Smooth muscle cell (in vitro differentiated cells): Measurements from ENCODE around the gene TMEM132C. TPM values are rescaled to one million over a fixed set of nuclear protein-coding genes. Genes with fewer than 3 reads are reported as not detected.

ENCODE experiments used
- DNase-seq: peaks from one replicate; lab custom pipeline; 2025; ENCODE audit not compliant: unreplicated experiment; lab: John Stamatoyannopoulos, UW
- H2AFZ ChIP-seq: fragments of 200-600 bp; sonication (generic); 2 replicates; pipeline ENCODE4 v1.6.0; 2016; ENCODE audit warnings: antibody characterized with exemption, low read depth, mild to moderate bottlenecking
- H3F3A ChIP-seq: fragments of 200-600 bp; sonication (generic); 2 replicates; pipeline ENCODE4 v1.6.0; 2017; ENCODE audit warnings: antibody characterized with exemption, low read depth
- H3K27ac ChIP-seq: fragments of 200-600 bp; sonication (generic); 2 replicates; pipeline ENCODE4 v1.5.1; 2016; ENCODE audit warnings: low read depth, mild to moderate bottlenecking
- H3K27me3 ChIP-seq: fragments of 200-600 bp; sonication (generic); 2 replicates; pipeline ENCODE4 v1.6.1; 2016; ENCODE audit warnings: low read depth, mild to moderate bottlenecking
- H3K36me3 ChIP-seq: fragments of 200-600 bp; sonication (generic); 2 replicates; pipeline ENCODE4 v1.5.1; 2016; ENCODE audit warnings: low read depth
- H3K4me1 ChIP-seq: fragments of 200-600 bp; sonication (generic); 2 replicates; pipeline ENCODE4 v1.5.1; 2016; ENCODE audit warnings: low read depth
- H3K4me2 ChIP-seq: fragments of 200-600 bp; sonication (generic); 2 replicates; pipeline ENCODE4 v1.6.0; 2016; ENCODE audit warnings: mild to moderate bottlenecking
- H3K4me3 ChIP-seq: fragments of 200-600 bp; sonication (generic); 2 replicates; pipeline ENCODE4 v1.5.1; 2016; ENCODE audit warnings: mild to moderate bottlenecking
- H3K79me2 ChIP-seq: fragments of 200-600 bp; sonication (generic); 2 replicates; pipeline ENCODE4 v1.6.0; 2016; ENCODE audit warnings: low read depth, mild to moderate bottlenecking
- H3K9ac ChIP-seq: fragments of 200-600 bp; sonication (generic); 2 replicates; pipeline ENCODE4 v1.6.0; 2016; ENCODE audit warnings: low read depth
- H3K9me3 ChIP-seq: fragments of 200-600 bp; sonication (generic); replicated peaks from 2 replicates; pipeline ENCODE4 v1.5.1; 2016; ENCODE audit warnings: low read depth
- H4K20me1 ChIP-seq: fragments of 200-600 bp; sonication (generic); 2 replicates; pipeline ENCODE4 v1.6.0; 2016; ENCODE audit warnings: low read depth
- CTCF ChIP-seq: fragments of 200-600 bp; sonication (generic); IDR thresholded peaks from 2 replicates; pipeline ENCODE4 v1.5.1; 2017; ENCODE audit warnings: borderline replicate concordance, mild to moderate bottlenecking, antibody characterized with exemption; ENCODE audit not compliant: insufficient read depth, poor library complexity, severe bottlenecking
- WGBS: methylation state at CpG from one replicate; pipeline ENCODE4 v1.1.7; 2016; ENCODE audit warnings: low lambda C conversion rate; 5-methylcytosine and 5-hydroxymethylcytosine counted together
- polyA plus RNA-seq: library from polyadenylated mRNA; unstranded; fragments of >200 nt; fragmentation: Nextera tagmentation; extraction: Ambion mirVana; gene quantifications from 2 replicates; pipeline ENCODE4 v1.2.1, GENCODE V29; 2016
- total RNA-seq: library from RNA; depleted of rRNA; stranded (reverse); fragments of >200 nt; gene quantifications from 2 replicates; pipeline ENCODE4 v1.2.3, GENCODE V29; 2014

The TMEM132C gene
- total and polyA plus RNA-seq, 2 experiments from 2014 or later: 0.49 to 0.77 TPM

DNA sequence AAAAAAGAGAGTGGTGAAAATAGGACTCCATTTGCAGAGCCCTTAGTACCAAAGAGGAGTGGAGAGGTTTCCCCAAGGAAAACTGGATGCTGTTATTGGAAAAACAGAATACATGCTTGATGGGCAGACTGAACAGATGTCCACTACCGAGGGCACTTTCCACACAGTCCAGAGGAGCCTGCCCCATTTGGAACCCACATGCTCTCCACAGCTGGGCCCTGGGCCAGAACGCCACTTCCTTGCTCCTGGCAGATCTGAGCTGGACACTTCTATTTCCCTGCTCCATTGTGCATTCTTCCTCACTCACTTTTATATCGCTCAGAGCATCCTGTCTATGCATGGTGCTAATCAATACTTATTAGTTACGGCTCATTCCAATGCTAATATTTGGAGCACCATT lies 306.9 kb downstream of the TMEM132C start:
- WGBS: 69% methylated on average over 4 of the region's 4 CpGs
- Histone ChIP-seq H3K9me3 (no peaks in the 10 kb centered on the region), H3K79me2 (no peaks in the 10 kb centered on the region), H3K4me1 (no peaks in the 10 kb centered on the region), H3K4me2 (no peak overlapping the region), H3K27ac (no peak overlapping the region), H3K4me3 (no peak overlapping the region), H3K36me3 (no peaks in the 10 kb centered on the region), H2AFZ (no peak overlapping the region), H3F3A (no peaks in the 10 kb centered on the region), H4K20me1 (no peaks in the 10 kb centered on the region), H3K9ac (no peak overlapping the region), H3K27me3 (no peaks in the 10 kb centered on the region)
- DNase-seq: no peak
- TF ChIP-seq CTCF: no peak

DNA sequence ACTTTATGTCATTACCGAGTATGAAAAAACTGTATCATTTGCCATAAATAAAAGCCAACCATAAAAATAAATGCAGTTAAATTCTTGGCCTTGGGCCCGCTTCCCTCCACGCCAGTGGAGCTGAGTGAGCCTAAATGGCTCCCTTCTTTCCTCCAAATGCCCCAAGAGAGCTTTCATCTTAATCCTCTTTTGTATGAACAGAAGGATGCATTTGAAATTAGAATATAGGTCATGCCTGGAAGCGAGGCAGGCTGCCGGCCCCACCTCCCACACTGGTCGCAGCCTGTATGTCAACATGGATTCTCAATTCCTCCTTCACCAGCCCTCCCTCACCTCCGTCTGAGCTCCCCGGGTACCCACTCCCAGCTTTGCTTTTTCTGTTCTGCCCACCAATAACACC lies 311.1 kb downstream of the TMEM132C start:
- Histone ChIP-seq H3K27ac (no peak overlapping the region), H3K4me1 (no peaks in the 10 kb centered on the region), H3K4me3 (no peak overlapping the region), H2AFZ (no peak overlapping the region), H3F3A (no peaks in the 10 kb centered on the region), H3K9ac (no peak overlapping the region), H3K4me2 (no peak overlapping the region), H4K20me1 (no peaks in the 10 kb centered on the region), H3K27me3 (no peaks in the 10 kb centered on the region), H3K79me2 (no peaks in the 10 kb centered on the region), H3K9me3 (no peaks in the 10 kb centered on the region), H3K36me3 (no peaks in the 10 kb centered on the region)
- TF ChIP-seq CTCF: no peak
- WGBS: 96% methylated on average over 8 of the region's 8 CpGs
- DNase-seq: no peak

- Histone ChIP-seq H4K20me1 (no peaks in the 10 kb centered on the region), H3K4me1 (peaks cover 1% of the 10 kb centered on the region), H3K79me2 (no peaks in the 10 kb centered on the region), H3K36me3 (no peaks in the 10 kb centered on the region), H3K9ac (no peak overlapping the region), H3K27ac (no peak overlapping the region), H3K4me2 (no peak overlapping the region), H2AFZ (no peak overlapping the region), H3K27me3 (no peaks in the 10 kb centered on the region), H3F3A (no peaks in the 10 kb centered on the region), H3K9me3 (no peaks in the 10 kb centered on the region), H3K4me3 (no peak overlapping the region)
- TF ChIP-seq CTCF: no peak
- DNase-seq: no peak
- 62% methylated on average over 7 of the region's 7 CpGs for WGBS
Observed at GRCh38 chr12:128581321-128581761, 314.4 kb downstream of the TMEM132C start.

- Histone ChIP-seq H3F3A (no peaks in the 10 kb centered on the region), H4K20me1 (no peaks in the 10 kb centered on the region), H3K36me3 (no peaks in the 10 kb centered on the region), H3K4me3 (no peak overlapping the region), H2AFZ (no peak overlapping the region), H3K4me1 (peaks cover 4% of the 10 kb centered on the region), H3K9me3 (no peaks in the 10 kb centered on the region), H3K27ac (no peak overlapping the region), H3K79me2 (no peaks in the 10 kb centered on the region), H3K4me2 (no peak overlapping the region), H3K27me3 (no peaks in the 10 kb centered on the region), H3K9ac (no peak overlapping the region)
- no peak for DNase-seq
- WGBS: 59% methylated on average over 9 of the region's 9 CpGs
- peak; percentile 2 for TF ChIP-seq CTCF
Observed at GRCh38 chr12:128583453-128583852, 316.5 kb downstream of the TMEM132C start.
